Measurements from ENCODE around the gene BANP.
"Not testable (repeated sequence)": the region's sequence is repeated elsewhere in the genome, so short reads cannot be mapped to it uniquely, and the experiment has no call there.

The BANP gene

DNA sequence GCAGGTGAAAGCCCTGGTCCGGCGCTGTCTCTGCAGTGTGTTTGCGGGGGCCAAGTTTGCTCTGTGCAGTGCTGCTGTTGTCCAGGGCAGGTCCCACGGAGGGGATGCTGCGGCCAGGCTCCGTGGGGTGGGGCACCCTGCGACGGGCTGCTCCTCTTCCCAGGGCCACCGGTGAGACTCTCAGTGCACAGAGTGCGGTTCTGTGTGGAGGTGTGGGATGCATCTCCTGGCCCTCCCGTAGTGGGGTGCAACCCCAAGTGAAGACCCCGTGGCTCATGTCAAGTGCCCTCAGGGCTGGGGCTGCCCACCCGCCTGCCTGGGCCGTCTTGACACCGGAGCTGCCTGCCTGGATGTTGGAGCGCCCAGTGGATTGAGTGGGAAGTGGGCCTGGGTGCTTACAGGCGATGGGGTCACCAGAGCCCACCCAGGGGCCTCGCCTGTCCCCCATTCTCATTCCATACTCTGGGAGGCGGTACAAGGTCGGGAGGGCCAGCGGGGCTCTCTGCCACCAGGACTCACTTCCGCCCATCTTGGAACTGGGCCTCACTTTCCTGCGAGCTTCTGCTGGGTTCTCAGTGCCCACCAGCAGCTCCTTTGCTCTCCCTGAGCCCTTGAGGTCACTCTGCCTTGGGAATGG lies 119.9 kb downstream of the BANP start:
- DNase-seq: no peak

DNA sequence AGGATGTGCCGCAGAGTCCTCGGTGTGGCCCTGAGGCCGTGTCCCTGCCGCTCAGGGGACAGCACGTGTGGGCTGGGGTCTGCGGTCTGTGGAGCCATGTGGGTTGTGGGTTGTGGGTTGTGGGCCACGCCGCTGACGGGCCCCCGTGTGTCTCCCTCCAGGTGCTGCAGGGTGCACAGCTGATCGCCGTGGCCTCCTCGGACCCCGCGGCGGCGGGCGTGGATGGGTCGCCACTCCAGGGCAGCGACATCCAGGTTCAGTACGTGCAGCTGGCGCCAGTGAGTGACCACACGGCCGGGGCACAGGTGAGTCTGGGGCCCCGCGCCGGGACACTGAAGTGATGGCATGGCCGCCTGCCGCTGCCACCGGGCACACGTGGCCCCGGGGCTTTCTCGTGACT lies 120.7 kb downstream of the BANP start:
- DNase-seq: no peak

DNA sequence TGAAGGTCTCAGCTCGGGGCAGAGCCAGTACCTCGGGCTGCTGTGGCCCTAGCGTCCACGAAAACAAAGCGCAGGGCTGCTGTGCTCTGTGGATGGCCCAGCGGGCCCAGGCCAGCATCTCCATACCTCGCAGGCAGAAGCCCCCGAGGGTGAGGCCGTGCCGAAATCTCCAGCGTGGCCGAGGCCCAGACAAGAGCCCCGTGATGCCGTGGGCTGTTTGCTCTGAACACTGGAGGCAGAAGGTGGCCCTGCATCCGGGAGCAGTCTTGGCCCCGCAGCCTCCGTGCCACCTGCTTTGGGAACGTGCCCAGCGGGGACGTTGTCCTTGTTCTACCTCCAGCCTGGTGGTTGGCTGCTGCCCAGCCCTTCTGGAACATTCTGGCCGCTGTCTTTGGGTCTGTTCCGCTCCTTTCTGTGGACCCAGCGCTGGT lies 121.4 kb downstream of the BANP start:
- no peak for DNase-seq

DNA sequence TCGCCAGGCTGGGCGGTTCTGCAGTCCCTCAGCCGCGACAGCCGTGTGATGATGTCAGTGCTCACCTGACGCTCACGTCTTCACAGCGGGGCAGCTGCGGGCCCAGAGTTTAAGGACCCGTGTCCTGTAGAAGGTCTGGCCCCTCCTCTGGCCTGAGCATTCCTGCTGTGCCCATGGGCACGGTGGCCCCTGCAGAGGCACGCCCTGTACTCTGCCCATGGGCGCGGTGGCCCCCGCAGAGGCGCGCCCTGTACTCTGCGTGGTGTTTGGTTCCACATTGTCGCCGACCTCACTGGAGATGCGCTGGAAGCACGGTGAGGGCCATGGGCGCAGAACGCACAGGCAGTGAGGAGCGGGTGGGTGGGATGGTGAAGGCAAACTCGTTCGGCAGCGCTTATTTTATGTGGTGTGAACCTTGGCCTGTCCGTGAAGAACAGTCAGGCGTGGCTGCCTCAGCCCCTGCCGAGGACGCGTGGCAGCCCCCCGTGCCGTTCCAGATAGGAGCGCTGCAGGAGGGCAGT lies 122.0 kb downstream of the BANP start:
- DNase-seq: no peak

DNA sequence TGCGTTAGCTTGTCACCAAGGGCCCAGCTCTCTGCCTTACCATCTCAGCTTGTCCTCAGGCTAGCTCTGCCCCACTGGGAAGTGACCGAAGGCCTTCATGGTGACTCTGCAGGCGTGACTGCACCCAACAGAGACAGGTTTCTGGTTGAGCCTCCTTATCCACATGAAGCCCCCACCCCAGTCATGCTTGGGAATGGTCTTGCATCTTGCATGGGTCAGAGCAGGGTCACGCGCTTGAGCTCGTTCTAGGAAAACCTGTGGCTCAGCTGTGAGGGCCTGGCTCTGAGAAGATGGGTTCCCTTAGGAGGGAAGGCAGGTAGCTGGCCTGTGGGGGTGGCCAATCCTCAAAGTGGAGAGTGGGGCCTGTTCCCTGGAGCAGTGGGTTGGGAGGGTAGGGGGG lies 122.8 kb downstream of the BANP start:
- DNase-seq: no peak

DNA sequence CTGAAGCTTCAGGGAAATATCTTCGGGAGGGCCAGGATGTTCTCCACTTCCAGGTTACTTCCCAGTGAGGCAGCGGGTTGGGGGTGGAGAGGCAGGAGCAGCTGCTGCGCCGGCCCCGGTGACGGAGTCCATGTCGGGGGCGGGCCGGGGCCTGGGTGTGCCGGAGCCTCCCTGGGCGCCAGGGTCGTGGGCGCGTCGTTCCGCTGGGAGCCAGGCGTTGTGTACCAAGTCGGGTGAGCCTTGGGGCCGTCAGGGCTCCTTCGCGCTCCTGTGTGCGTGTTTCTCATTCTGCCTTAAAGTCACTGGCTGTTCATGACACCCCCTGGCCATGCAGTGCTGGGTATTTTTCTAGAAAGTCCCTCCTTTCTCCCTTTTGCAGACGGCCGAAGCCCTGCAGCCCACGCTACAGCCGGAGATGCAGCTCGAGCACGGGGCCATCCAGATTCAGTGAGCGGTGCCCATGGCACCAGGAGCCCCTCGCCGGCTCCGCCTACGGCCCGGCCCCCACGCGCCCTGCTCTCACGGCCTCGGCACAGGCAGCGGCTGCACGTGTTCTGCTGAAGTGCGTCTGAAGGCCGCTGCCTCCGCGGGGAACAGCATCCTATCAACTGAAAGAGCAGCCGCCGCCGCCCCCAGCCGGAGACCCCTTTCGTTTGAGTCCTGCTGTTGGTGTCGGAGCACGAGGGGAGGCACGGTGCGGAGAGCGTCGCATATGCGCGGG lies 125.1 kb downstream of the BANP start:
- no peak for DNase-seq

DNA sequence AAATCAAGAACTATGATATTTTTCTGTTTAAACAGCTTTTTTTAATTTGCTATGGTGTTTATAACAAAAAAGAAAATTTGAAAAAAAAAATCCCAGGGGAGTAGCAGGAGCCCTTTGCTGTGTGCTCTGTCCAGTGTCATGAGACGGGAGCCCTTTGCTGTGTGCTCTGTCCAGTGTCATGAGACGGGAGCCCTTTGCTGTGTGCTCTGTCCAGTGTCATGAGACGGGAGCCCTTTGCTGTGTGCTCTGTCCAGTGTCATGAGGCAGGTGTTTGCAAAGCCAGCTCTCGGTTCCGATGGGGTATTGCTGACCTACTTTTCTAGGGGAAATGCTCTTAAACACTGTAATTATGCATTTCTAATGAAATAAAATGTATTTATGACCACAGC lies 125.7 kb downstream of the BANP start:
- not testable (repeated sequence) for DNase-seq

DNA sequence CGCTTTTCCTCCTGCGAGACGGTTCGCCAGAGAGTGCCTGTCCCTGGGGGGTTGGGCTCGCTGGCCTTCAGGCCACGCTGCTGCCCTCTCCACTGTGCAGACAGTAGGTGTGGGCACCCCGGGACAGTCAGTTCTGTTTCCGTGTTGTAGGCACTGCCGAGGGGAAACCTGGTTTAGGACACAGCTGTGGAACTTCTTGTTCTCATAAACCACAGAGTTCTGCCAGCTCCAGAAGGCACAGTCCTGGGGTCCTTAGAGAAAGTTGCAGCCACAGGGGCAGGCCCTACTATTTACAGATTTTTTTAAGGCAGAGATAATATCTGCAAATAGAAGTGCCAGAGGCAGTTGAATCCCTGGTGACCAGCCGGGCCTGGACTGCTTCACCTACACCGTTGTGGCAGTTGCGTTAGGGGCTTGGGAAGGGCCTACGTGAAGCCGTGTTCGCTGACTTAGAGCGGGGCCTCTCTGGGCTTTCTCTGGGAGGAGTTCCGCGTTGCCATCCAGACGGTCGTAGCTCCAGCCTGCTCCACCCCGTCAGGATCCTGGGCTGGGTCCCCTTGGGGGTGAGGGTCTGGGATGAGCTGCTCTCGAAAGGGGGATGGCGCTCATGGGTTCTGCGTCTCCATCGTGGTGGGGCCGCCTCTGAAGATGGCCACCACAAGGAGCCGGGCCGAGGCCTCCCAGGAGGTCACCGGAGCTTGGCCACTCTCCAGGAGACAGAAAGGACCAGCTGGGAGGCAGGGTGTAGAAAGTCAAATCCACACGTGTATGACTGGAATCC lies 126.3 kb downstream of the BANP start:
- DNase-seq: no peak

DNA sequence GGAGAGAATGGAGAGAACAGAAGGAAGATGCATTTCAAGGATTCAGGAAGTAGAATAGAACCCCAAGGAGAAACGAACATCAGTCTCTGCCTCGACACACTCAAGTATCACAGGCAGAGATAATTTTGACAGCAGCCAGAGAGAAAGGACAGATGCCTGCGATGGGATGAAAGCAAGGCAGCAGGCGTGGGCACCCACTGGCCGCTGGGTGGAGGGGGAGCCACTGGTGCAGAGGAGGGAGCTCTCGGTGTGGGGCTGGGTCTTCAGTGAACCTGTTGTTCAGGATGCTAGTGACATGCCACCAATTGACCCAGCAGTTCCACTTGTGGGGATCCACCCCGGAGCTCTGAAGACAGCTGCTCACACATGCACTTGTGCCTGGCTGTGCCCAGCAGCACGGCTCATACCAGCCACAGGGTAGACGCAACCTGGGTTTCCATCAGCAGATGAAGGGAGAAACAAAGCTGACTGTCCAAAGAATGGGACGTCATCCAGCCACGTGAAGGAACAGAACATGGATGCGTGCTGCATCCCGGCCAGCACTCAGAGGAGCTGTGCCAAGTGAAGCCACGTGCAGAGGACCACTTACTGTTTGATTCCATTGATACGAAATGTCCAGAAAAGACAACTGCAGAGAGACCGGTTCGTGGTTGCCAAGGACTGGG lies 127.0 kb downstream of the BANP start:
- no peak for DNase-seq

DNA sequence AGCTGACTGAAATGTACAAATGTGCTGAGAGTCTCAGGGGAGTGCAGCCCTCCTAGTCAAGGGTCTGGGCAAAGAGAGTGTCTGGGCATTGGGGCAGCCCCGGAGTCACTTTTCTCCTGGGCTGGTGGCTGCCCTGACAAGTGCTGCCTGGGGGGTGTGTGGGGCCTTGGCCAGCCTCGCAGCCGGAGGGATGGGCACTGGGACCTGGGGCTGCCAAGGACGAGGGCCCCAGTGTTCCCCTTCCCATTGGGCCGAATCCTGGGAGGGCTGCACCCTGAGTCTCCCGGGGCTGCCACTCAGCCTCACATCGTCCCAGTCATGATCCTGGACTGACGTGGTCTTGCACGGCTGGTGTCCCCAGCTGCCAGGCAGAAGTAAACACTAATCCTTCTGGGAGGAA lies 132.3 kb downstream of the BANP start:
- no peak for DNase-seq

DNA sequence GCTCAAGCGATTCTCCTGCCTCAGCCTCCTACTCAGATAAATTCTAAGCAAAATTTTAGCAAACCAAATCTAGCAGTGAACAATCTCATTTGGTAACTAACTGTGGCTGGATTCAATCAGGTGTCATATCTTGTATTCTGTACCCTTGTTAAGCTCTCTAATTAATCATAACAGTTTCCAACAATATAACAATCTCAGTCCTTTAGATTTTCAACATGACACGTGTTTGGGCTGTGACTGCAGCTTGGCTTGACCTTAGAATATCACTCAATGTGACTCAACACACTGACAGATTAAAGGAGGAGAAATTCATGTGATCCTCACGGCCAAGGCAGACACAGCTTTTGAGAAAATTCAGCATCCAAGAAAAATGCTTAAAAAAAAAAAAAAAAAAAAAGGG lies 133.6 kb downstream of the BANP start:
- DNase-seq: no peak

DNA sequence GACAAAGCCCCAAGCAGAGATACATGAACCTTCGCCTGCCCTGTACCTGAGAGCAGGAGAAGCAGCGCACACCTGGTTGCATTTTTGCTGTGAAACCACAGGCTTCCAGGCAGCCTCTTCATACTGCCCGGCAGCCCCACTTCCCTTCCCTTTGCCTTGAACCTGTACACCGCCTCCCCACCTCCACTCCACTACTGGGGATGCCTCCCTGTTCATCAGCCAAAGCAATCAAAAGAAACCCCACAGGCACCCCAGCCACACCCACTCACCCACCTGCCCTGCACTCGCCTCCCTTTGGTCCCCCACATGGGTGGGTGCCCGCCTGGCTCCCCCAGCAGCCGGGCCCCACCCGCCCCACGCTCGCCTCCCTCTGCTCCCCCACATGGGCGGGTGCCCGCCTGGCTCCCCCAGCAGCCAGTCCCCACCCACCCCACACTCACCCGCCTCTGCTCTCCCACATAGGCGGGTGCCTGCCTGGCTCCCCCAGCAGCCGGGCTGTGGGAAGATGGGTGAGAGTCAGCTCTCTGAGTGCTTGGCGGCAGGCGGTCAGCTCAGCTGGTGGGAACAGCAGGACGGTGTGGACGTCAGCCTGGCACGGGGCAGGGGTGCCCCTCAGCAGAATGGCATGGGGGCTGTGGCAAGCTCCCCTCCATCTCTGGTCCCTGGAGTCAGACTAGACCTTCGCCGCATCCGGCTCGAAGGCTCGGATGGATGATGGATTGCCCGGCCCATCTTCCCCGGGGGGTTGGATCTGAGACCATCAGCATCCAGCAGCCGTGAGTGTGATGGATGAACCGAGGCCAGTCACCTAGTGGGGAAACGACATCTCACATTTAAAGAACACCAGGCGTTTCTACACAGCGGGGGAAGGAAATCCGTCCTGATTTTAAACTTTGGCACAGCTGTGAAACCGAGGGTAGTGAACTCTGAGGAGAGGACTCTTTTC lies 135.6 kb downstream of the BANP start:
- no peak for DNase-seq

DNA sequence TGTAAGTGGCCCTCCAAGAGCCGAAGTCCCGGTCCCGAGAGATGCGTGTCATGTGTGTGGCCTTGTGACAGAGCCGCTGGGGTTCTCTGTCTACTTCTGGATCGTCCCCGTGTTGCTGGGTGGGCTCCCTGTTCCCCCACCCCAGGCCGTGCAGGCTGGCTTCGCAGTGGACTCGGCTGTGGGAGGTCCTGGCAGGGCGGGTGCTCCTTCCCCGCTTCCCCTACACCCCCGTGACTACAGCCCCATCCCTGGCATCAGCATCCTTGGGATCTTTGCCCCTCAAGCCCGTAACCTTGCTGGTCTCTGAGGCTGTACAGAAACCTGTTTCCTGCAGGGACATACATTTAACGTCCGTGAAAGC lies 136.3 kb downstream of the BANP start:
- no peak for DNase-seq

DNA sequence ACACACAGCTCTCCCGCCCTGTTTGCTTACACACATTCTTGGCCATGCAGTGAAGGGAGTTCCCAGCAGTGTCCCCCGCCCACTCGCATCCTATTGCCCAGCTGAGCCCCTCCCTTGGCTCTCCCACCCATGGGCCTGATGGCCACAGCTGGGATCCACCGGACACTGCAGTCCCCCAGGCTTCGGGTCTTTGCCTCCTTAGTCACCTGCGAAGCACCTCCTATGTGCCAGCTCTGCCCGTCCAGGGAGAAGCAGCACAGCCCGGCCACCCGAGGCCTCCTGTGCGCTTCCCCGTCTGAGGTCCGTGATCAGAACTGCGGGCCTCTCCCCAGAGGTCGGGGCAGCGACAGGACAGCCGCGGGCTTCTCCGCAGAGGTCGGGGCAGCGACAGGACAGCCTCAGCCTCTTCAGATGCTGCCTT lies 136.9 kb downstream of the BANP start:
- DNase-seq: no peak

DNA sequence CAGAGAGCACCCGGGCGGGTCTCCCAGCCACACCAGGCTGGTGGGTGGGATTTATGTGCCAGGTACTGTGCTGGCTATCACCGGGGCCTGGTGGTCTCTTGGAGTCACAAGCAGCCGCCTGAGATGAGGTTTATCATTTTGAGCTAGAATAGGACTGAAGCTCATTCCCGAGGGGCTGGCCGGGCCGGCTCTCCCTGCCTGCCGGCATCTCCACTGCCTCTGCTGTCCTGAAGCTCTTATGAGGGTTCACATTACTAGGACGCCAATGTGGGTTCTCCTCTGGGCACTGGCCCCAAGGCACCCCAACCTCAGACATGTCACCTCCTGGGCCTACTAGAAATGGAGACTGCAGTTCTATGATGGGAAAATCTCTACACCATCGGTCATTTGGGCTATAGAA lies 137.4 kb downstream of the BANP start:
- DNase-seq: not testable (repeated sequence)

DNA sequence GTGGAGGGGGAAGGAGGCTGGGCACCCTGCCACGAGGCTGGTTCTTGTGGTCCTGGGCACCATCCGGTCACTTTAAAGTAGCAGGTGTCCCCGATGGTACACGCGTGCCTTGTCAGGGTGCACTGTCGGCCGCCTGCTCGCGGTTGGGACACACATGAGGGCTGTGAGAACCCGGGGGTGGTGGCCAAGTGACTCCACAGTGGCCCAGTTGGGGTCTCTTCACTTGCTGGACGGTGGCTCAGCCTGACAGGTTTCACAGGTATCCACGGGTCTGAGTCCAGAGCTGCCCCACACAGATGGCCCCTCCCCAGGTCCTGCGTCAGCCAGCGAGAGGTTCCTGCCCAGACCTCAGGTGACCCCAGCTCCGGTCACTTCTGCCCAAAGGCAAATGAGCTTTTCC lies 137.8 kb downstream of the BANP start:
- not testable (repeated sequence) for DNase-seq

DNA sequence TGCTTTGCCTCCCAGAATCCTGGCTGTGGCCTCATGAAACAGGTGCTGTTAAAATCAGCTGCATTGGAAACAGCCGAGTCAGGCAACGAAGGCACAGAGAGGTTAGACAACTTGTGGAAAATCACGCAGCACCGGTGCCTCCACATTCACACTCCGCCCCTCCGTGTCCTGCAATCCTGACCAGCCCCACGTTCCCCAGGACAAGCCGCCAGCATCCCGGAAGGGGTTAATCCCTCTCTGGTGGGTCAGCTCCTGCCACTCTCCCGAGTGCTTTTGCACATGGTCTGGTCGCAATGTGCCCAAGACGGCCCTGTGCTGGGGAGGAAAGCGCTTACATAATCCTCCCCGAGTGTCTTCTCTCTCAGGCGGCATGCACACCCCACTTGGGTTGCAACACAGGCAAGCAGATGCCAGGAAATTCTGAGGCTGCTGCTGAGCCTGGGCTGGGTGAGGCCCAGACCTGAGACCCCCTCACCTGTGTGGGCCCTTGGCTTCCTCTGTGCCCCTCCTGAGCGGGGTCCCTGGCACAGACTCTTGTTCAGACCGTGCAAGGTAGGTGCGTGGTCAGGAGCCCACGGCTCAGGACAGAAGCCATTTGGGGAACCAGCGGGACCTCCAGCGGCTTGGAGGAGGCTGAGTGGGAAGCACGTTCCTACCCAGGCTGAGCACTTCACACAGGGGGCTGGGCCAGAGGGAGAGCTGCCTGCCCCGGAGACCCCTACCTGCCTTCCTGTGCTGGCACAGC lies 138.6 kb downstream of the BANP start:
- not testable (repeated sequence) for DNase-seq

DNA sequence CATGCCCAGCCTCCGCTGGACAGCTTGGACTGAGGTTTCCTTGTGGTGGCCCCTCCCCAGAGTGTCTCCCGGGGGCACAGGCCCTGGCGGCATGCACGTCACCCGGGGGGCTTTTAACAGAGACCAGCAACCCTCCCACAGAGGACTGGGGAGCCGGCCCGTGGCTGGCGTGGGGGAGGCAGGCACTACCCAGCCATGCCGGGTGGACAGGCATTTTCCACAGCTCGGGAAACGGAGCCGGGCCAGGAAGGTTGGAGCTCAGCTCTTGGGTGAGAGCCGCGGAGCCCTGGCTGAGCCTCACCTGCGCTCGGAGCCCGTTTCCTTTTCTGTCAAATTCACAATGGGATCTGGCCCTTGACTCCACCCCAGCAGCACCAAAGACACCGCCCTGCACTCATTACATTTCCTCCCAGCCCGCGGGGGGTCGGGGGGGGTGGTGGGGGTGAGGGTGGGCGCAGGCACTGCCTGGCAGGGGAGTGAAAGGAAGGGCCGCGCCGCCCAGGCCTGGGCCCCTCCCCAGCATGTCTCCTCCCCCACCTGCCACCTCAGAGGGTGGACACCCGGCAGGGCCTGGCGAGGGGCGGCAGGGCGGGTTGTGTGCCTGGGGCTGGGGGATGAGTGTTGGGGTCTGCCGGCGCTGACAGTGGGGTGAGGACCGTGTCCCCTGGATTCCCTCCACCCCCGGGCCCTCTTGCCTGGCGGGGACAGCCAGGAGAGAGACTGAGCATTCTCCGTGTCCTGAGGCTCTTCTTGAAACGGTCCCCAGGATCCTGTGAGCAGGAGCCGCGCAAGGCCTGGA lies 139.3 kb downstream of the BANP start:
- not testable (repeated sequence) for DNase-seq

DNA sequence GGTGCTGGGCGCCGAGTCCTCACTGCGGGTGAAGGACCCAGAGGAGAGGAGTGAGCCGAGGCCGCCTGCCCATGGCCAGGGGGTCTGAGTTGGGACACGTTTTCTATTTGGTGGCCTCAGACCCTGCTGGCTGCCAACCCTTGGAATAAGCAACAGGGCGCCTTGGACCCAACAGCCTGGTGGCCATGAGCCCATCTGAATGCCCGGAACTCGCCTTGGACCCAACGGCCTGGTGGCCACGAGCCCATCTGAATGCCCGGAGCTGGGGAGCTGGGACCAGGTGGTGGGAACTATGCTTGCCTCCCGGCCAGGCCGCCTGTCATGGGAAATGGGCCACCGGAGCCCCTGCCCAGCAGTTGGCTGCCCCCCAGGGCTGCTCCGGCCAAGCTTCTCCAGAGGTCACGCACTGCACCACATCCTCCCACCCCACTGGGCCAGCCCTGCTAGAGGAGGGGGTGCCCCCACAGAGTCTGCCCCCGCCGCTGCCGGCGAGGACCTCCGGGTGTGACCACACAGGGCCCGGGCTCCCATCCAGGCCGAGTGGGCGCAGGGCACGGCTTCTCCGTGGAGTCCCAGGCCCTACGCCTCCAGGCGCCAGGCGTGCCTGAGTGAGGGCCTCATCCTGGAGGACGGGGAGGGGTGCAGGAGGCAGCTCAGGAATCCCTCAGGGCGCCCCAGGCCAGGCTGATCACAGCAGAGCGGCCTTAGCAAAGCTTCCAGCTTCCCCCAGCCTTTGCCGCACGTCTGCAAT lies 140.2 kb downstream of the BANP start:
- DNase-seq: not testable (repeated sequence)

DNA sequence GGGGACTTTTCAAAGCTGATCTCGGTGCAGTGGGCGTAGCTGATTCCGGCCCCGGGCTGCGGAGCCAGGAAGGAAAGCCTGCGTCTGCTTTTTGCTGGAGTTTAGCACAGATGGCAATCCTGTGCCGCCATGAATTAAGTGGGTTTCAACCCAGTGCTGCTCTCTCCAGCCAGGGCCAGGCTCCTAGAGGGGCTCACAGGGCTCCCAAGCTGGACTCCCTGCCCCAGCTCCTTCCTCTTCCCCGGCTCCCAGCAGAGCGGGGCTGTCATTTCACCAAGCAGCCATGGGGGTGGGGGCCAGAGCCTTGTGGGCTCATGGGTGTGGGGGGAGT lies 140.7 kb downstream of the BANP start:
- not testable (repeated sequence) for DNase-seq

Data from NCI-H2227 treated with DMSO at 0.1 percent for 48 hours (cell line).